ENCODE results near the gene TCHH. TPM values are rescaled to one million over a fixed set of nuclear protein-coding genes. Genes with fewer than 3 reads are reported as not detected.

Gene TCHH
- total RNA-seq, 2 donors from 2014 or later = not detected

DNA sequence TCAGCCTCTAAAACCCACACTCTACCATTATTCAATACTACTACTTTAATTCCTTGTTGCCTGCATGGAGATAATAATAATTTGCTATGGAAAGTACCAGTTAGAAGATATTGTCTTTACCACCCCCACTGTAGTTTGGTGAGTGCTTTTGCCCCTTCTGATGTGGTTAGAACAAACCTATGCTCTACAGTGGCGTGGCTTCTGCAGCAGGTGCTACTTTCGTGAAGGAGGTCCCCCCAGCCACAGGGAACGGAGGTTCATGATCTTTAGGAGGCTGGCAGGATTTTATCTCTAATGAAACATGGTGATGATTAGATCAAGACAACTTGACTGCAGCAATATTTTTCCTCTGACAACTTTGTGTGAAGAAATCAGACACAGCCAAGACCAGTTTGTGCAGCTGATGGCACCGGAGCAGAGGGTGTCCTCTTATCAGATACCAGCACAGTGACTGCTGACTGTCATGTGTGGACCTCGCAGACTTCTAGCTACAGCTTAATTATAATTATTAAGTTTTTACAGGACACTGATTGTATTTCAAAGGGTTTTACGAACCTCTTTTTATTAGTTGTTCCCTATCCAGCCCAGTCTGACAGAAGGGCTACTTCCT lies 10.7 kb upstream of the TCHH start:
- TF ChIP-seq, protein P1, sequence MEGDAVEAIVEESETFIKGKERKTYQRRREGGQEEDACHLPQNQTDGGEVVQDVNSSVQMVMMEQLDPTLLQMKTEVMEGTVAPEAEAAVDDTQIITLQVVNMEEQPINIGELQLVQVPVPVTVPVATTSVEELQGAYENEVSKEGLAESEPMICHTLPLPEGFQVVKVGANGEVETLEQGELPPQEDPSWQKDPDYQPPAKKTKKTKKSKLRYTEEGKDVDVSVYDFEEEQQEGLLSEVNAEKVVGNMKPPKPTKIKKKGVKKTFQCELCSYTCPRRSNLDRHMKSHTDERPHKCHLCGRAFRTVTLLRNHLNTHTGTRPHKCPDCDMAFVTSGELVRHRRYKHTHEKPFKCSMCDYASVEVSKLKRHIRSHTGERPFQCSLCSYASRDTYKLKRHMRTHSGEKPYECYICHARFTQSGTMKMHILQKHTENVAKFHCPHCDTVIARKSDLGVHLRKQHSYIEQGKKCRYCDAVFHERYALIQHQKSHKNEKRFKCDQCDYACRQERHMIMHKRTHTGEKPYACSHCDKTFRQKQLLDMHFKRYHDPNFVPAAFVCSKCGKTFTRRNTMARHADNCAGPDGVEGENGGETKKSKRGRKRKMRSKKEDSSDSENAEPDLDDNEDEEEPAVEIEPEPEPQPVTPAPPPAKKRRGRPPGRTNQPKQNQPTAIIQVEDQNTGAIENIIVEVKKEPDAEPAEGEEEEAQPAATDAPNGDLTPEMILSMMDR (IDR thresholded peaks at IDR 0.05) = no peak

DNA sequence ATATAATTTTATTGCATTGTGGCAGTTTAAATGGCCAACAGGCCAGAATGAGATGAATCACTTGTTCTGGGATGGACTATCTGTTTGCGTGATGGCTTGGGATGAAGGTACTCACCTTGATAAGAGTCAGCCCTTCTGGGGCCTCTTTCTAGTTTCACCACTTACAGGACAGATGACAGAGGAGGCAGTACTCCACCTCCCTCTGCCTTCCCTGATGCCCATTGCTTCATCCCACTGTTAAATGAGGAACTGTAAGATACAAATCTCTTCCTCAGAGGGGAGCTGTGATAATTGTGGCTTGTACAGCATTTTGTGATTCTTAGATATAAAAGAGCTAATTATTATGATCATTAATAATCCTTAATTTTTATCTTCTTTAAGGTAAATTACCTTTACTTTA lies 3.7 kb upstream of the TCHH start:
- Histone ChIP-seq H3K27me3 (peaks cover 16% of the 10 kb centered on the region), H3K27ac (no peak overlapping the region), H3K9me3 (no peaks in the 10 kb centered on the region), H3K9ac (ENCODE audit: low read depth in 2 of 2, low read length in 2 of 2) (no peak overlapping the region), H3K4me3 (no peak overlapping the region), H3K4me1 (no peaks in the 10 kb centered on the region), H3K36me3 (no peaks in the 10 kb centered on the region)
- TF ChIP-seq, protein P1 (IDR thresholded peaks at IDR 0.05) = no peak
- intact Hi-C loops (cut with DNase I) = no loop called here
- no peak for DNase-seq

More for the DNA sequence above, 10.7 kb upstream of the TCHH start:
- Histone ChIP-seq H3K4me3 (no peak overlapping the region), H3K36me3 (no peaks in the 10 kb centered on the region), H3K4me1 (no peaks in the 10 kb centered on the region), H3K27me3 (peaks cover 3% of the 10 kb centered on the region), H3K27ac (no peak overlapping the region), H3K9ac (ENCODE audit: low read depth in 2 of 2, low read length in 2 of 2) (no peak overlapping the region), H3K9me3 (no peaks in the 10 kb centered on the region)
- DNase-seq = no peak
- intact Hi-C loops (cut with DNase I) = no loop called here

DNA sequence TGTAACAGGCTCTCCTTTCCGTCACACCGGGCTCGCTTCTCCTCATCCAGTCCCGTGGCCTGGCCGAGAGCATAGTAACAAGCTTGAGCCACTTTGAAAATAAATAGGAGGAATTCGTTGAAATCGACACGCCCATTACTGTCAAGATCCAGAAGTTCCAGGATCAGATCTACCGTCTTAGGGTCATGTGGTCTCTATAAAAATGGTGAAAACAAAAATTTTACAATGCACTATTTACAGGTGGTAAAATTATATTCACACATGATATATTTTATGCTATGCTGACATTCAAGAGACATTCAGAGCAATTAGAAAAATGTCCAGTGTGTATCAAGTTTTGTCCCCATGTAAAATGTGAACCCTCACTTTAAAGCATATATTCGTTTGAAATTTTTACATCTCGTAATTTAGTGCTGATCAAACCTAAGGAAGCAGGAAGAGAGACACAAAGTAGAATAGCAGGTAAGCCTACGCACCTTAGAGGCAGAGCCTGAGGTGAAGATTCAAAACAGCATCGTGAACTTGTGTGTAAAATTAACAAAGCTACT lies 2.3 kb downstream of the TCHH start:
- H3K27ac ChIP-seq = no peak overlapping the region
- H3K9me3 ChIP-seq = no peaks in the 10 kb centered on the region
- H3K27me3 ChIP-seq = peaks cover 76% of the 10 kb centered on the region
- TF ChIP-seq, protein P1 (IDR thresholded peaks at IDR 0.05) = no peak
- peaks cover 10% of the 10 kb centered on the region for H3K4me1 ChIP-seq
- H3K36me3 ChIP-seq = no peaks in the 10 kb centered on the region
- H3K9ac ChIP-seq (ENCODE audit: low read depth in 2 of 2, low read length in 2 of 2) = no peak overlapping the region
- no peak for DNase-seq
- no peak overlapping the region for H3K4me3 ChIP-seq
- intact Hi-C loops (cut with DNase I) = no loop called here

DNA sequence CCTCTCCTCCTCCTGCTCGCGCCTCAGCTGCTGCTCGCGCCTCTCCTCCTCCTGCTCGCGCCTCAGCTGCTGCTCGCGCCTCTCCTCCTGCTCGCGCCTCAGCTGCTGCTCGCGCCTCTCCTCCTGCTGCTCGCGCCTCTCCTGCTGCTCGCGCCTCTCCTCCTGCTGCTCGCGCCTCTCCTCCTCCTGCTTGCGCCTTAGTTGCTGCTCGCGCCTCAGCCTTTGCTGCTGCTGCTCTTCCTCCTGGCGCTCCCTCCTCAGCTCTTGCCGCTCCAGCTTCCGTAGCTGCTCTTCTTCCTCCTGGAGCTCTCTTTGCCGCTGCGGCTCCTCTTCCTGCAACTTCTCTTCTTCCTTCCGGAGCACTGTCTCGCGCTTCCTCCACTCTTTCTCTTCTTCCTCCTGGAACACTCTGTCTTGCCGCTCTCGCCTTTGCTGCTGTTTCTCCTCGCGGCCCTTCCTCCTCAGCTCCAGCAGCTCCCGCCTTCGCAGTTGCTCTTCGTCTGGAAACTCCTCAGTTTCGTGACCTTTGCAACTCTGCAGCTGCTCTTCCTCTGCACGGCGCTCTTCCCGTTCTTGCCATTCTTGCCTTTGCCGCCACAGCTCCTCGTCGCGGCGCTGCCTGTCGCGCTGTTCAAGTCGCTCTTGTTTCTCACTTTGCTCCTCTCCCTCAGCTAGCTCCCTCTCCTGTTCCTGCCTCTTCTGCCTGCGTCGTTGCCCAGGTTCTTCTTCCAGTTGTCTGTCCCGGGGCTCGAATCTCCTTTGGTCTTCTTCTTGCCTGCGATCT lies 3.0 kb downstream of the TCHH start:
- Histone ChIP-seq H3K9me3 (no peaks in the 10 kb centered on the region), H3K9ac (ENCODE audit: low read depth in 2 of 2, low read length in 2 of 2) (no peak overlapping the region), H3K27me3 (peaks cover 83% of the 10 kb centered on the region), H3K27ac (no peak overlapping the region), H3K4me3 (peak overlapping the region; percentile 38), H3K36me3 (no peaks in the 10 kb centered on the region), H3K4me1 (peaks cover 15% of the 10 kb centered on the region)
- TF ChIP-seq, protein P1 (IDR thresholded peaks at IDR 0.05) = no peak
- peak; percentile 21 for DNase-seq
- intact Hi-C loops (cut with DNase I) = no loop called here

DNA sequence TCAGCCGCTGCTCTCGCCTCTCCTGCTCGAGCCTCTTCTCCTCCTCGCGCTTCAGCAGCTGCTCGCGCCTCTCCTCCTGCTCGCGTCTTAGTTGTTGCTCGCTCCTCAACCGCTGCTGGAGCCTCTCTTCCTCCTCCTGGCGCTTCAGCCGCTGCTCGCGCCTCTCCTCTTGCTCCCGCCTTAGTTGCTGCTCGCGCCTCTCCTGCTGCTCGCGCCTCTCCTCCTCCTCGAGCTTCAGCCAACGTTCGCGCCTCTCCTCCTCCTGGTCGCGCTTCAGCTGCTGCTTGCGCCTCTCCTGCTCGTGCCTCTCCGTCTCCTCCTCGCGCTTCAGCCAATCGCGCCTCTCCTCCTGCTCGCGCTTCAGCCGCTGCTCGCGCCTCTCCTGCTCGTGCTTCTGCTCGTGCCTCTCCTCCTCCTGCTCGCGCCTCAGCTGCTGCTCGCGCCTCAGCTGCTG lies 3.7 kb downstream of the TCHH start:
- peaks cover 15% of the 10 kb centered on the region for H3K4me1 ChIP-seq
- H3K9me3 ChIP-seq = no peaks in the 10 kb centered on the region
- H3K36me3 ChIP-seq = no peaks in the 10 kb centered on the region
- H3K4me3 ChIP-seq = peak overlapping the region; percentile 38
- H3K27ac ChIP-seq = no peak overlapping the region
- peaks cover 88% of the 10 kb centered on the region for H3K27me3 ChIP-seq
- TF ChIP-seq, protein P1 (IDR thresholded peaks at IDR 0.05) = no peak
- no peak overlapping the region for H3K9ac ChIP-seq (ENCODE audit: low read depth in 2 of 2, low read length in 2 of 2)
- DNase-seq = peak; percentile 32
- intact Hi-C loops (cut with DNase I) = no loop called here

Data from colonic mucosa (tissue), 4 donors.